ENCODE results near the gene CYP4F22. TPM values are rescaled to one million over a fixed set of nuclear protein-coding genes. Genes with fewer than 3 reads are reported as not detected.

The CYP4F22 gene
- total RNA-seq, 1 experiment from 2014 or later = 4.9 TPM

DNA sequence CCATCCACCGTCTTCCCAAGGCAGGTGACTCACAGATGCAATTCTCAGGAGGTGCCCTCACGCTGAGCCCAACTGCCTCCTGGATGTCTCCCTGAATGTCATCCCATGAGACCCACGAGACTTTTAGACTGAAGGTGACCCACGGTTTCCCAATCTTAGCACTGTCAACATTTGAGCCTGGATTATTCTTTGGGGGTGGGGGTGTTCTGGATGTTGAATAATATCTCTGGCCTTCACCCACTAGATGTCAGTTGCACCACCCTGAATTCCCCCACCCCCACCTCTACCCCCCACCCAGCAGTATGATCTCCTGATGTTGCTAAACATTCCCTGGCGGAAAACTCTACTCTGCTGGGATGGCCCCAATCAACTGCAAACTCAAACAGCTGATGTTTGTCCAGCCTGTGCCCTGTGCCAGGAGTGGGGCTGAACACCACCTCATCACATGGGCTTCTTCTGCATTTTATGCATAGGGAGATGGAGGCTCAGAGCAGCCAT lies 2.2 kb upstream of the CYP4F22 start:
- TF ChIP-seq SP1 (IDR thresholded peaks at IDR 0.05; ENCODE audit: low read depth) (no peak), ELF1 (IDR thresholded peaks at IDR 0.05; ENCODE audit: borderline replicate concordance, low read depth) (no peak), CEBPB (IDR thresholded peaks at IDR 0.05; ENCODE audit: low read depth) (no peak), POLR2AphosphoS5 (IDR thresholded peaks at IDR 0.05; ENCODE audit: low read depth, low read length) (no peak), ZFX (IDR thresholded peaks at IDR 0.05) (no peak), TCF7L2 (IDR thresholded peaks at IDR 0.05; ENCODE audit: borderline replicate concordance, extremely low read depth, insufficient read depth, insufficient read length) (no peak)
- TF ChIP-seq, protein P1, sequence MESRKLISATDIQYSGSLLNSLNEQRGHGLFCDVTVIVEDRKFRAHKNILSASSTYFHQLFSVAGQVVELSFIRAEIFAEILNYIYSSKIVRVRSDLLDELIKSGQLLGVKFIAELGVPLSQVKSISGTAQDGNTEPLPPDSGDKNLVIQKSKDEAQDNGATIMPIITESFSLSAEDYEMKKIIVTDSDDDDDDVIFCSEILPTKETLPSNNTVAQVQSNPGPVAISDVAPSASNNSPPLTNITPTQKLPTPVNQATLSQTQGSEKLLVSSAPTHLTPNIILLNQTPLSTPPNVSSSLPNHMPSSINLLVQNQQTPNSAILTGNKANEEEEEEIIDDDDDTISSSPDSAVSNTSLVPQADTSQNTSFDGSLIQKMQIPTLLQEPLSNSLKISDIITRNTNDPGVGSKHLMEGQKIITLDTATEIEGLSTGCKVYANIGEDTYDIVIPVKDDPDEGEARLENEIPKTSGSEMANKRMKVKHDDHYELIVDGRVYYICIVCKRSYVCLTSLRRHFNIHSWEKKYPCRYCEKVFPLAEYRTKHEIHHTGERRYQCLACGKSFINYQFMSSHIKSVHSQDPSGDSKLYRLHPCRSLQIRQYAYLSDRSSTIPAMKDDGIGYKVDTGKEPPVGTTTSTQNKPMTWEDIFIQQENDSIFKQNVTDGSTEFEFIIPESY (IDR thresholded peaks at IDR 0.05; ENCODE audit: extremely low read depth, insufficient replicate concordance, low read length) = no peak
- TF ChIP-seq, protein P2, sequence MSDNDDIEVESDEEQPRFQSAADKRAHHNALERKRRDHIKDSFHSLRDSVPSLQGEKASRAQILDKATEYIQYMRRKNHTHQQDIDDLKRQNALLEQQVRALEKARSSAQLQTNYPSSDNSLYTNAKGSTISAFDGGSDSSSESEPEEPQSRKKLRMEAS (IDR thresholded peaks at IDR 0.05) = no peak
- TF ChIP-seq, protein P3, sequence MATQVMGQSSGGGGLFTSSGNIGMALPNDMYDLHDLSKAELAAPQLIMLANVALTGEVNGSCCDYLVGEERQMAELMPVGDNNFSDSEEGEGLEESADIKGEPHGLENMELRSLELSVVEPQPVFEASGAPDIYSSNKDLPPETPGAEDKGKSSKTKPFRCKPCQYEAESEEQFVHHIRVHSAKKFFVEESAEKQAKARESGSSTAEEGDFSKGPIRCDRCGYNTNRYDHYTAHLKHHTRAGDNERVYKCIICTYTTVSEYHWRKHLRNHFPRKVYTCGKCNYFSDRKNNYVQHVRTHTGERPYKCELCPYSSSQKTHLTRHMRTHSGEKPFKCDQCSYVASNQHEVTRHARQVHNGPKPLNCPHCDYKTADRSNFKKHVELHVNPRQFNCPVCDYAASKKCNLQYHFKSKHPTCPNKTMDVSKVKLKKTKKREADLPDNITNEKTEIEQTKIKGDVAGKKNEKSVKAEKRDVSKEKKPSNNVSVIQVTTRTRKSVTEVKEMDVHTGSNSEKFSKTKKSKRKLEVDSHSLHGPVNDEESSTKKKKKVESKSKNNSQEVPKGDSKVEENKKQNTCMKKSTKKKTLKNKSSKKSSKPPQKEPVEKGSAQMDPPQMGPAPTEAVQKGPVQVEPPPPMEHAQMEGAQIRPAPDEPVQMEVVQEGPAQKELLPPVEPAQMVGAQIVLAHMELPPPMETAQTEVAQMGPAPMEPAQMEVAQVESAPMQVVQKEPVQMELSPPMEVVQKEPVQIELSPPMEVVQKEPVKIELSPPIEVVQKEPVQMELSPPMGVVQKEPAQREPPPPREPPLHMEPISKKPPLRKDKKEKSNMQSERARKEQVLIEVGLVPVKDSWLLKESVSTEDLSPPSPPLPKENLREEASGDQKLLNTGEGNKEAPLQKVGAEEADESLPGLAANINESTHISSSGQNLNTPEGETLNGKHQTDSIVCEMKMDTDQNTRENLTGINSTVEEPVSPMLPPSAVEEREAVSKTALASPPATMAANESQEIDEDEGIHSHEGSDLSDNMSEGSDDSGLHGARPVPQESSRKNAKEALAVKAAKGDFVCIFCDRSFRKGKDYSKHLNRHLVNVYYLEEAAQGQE (IDR thresholded peaks at IDR 0.05; ENCODE audit: low read depth) = no peak
- Histone ChIP-seq H3K9ac (ENCODE audit: low read length) (no peak overlapping the region), H3K79me2 (ENCODE audit: insufficient read depth, low read length) (no peaks in the 10 kb centered on the region), H3K36me3 (ENCODE audit: control insufficient read depth in 1 of 2, insufficient read depth in 2 of 2, low read length in 2 of 2) (no peaks in the 10 kb centered on the region), H2AFZ (ENCODE audit: low read depth, low read length, poor library complexity, severe bottlenecking) (no peak overlapping the region), H3K4me1 (ENCODE audit: control insufficient read depth in 1 of 2, insufficient read depth in 2 of 2, low read length in 2 of 2) (peaks cover 0 to 23% of the 10 kb centered on the region in 2 experiments; a peak in 3 of 4 replicates), H4K20me1 (ENCODE audit: insufficient read depth) (no peaks in the 10 kb centered on the region), H3K4me3 (replicated peaks in 1 of 2; ENCODE audit: low read depth in 1 of 2, low read length in 2 of 2) (no peak overlapping the region), H3K9me3 (ENCODE audit: control insufficient read depth in 1 of 2, insufficient read depth in 1 of 2, low read depth in 1 of 2, low read length in 2 of 2) (no peaks in the 10 kb centered on the region), H3K4me2 (ENCODE audit: low read length) (no peak overlapping the region), H3K27me3 (ENCODE audit: insufficient read depth, low read length) (no peaks in the 10 kb centered on the region), H3K9me2 (ENCODE audit: insufficient read depth) (no peaks in the 10 kb centered on the region), H3K27ac (ENCODE audit: low read depth, low read length) (no peak overlapping the region)
- ChIA-PET RAD21 (ENCODE audit: low non-redundant PET in 1 of 2, low total read pairs in 2 of 2, uncharacterized antibody in 2 of 2, unreplicated experiment in 2 of 2) (no interaction called here), POLR2A (no interaction called here), CTCF (interaction anchor here (0.6 kb wide), 1 partner anchor 414 kb away, joined by 3 read pairs; no protein-coding TSS in a partner anchor)
- ATAC-seq (no peak), DNase-seq (ENCODE audit: low read depth, low spot score) (no peak)
- intact Hi-C loops (cut with micrococcal nuclease) = no loop called here
- BruUV-seq (replicated peaks) = no TSS peak

All from HCT116 (cell line).